Forelimb muscle (tissue), 1 donor: ENCODE data around the gene NOSTRIN. TPM values are rescaled to one million over a fixed set of nuclear protein-coding genes. Genes with fewer than 3 reads are reported as not detected.
"Not testable (repeated sequence)": the region's sequence is repeated elsewhere in the genome, so short reads cannot be mapped to it uniquely, and the experiment has no call there.

Source experiments
- DNase-seq: peaks from one replicate; pipeline ENCODE4 v3.0.0-alpha.2; 2013; ENCODE audit warnings: low read depth
- polyA plus RNA-seq: library from polyadenylated mRNA; unstranded; fragments of 120-200 nt; gene quantifications from one replicate; pipeline ENCODE4 v1.2.1, GENCODE V29; 2013; ENCODE audit not compliant: insufficient read length

Gene NOSTRIN
- polyA plus RNA-seq, 1 donor = 9.2 TPM

DNA sequence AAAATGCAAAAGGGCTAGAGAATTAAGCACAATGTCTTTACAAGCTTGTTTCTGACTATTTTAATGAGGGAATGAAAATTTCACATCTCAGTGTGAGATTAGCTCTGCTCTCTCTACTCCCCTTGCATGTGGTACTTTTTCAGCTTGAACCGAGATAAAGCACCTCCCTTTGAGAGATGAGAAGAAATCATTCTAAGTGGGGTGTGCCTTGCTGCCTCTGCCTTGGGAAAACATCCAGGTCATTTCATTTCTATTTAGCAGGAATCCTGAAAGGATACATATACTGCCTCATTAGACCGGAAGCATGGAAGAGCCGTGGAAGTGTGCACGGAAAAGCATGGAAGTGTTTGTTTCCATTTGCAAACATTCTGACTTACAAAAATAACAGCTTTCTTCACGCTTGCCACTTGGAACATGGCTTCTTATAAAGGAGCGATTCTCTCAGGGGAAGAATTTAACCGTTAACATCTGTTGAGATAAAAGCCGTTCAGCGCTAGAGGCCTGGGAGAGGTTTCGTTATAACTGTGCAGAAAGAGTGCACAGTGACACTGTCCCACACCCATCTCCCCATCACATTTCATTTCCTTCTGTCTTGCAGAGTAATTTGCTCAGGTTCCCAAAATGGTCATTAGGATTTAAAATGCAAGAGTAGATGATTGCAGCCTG is 16.7 kb downstream of the NOSTRIN start:
- DNase-seq = no peak

- DNase-seq = no peak
Measured at GRCh38 chr2:168819829-168820489, 17.5 kb downstream of the NOSTRIN start.

DNA sequence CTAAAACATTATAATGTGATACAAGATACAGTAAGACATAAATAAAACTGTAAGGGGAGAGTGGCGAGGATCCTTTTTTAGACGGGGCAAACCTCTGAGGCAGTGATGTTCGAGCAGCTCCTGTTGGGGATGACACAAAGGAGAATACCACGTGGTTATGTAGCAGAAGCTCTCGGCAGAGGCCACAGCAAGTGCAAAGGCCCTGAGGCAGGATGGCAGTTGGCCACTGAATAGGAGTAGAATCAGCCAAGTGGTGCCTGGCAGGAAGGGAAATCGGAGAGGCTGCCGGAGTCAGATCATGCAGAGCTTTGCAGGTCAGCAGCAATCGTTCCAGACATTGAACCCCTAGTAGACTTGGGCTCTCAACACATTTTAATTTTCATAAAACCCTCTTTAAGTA is 19.1 kb downstream of the NOSTRIN start:
- no peak for DNase-seq

- DNase-seq = no peak
Measured at GRCh38 chr2:168821992-168822391, 19.6 kb downstream of the NOSTRIN start.

- DNase-seq = no peak
Measured at GRCh38 chr2:168825126-168825525, 22.7 kb downstream of the NOSTRIN start.

DNA sequence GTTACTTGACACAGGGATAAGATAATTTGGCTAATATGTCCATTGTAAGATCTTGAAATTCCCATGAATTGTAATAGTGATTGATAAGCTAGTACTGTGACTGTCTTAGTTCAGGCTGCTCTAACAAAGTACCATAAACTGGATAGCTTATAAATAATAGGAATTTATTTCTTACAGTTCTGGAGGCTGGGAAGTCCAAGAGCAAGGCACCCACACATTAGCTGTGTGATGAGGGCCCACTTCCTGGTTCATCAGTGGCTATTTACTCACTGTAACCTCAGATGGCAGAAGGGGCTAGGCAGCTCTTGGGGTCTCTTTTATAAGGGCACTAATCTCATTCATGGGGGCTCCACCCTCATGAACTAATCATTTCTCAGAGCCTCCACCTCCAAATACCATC is 28.5 kb downstream of the NOSTRIN start:
- no peak for DNase-seq

DNA sequence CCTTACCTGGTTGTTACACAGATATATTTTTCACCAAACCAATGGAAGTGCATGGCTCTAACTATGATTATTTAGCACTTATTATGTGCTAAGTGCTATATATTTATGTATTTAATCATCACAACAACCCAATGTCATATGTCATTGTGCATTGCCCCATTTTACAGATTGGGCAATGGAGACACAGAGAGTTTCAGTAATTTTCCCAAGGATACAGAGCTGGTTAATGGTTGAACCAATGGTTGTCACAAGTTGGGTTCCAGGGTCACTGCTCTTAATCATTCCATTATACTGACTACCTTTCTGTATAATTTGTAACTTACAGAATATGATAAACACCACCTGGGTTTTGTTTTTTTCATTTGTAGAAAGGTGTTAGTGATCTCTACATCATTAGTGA is 29.2 kb downstream of the NOSTRIN start:
- DNase-seq = no peak

DNA sequence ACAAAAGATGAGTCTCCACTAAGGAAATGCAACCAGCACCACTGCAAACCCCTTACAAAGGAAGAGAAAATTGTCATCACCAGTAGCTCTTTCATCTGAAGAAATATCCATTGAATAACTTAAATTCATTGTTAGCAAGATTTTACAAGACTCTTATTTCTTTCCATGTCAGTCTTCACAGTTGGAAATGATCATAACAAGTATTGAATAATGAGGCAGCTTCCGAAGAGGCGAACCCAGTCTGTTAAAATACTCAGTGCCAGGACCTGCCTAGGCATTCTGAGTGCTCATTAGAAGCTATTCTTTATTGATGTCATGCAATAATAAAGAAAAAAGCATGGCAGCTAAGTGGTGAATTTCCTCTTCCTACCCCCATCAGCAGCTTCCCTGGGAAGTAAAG is 33.5 kb downstream of the NOSTRIN start:
- no peak for DNase-seq

DNA sequence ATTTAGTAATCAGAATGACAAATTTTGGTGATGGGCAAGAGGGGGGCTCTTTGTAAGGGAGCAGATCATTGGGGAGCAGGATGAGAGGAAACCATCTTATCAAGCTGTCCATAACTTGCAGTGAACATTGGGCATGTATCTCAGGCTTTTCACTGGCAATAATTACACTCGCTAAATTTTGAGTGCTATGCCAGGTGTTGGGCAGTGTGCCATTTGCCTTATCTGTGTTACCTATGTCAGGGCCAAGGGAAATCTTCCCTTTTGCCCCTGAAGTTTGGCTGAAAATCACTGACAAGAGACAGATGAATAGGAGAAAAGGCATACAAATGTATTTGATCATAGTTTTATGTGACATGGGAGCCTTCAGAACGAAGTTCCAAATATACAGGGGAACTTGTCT is 39.0 kb downstream of the NOSTRIN start:
- no peak for DNase-seq

DNA sequence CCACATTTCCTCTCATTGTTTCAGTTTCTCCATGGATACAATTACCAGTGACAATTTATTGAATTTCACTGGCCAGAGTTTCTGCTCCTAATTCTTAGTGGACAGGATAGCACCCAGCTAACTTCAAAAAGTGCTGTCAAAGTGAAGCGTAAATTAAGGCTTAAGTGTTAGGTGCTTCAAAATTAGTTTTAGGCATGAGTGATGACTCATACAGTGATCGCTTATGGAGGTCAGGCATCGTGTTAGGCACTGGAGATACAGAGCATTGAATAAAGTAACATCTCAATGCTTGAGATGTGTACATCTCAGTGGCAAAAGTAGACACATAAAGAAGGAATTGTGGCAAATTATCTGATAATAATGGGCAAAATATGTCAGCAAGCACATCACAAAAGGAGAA is 40.8 kb downstream of the NOSTRIN start:
- DNase-seq = no peak

DNA sequence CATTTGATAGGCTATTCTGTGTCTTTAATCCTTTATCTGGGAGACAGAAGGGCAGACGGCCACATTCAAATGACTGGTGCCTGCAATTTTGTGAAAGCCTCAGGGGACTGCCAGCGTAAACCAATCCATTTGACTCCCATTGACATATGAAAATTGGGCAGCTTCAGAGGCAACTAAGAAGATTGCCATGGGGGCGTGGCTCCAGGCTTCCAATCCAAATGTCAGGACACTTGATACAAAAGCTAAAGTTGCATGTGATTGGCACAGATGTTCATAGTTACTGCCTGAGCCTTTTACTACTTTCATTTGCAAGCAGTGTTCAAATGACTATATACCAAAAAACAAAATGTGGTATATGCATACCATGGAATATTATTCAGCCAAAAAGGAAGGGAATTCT is 45.8 kb downstream of the NOSTRIN start:
- DNase-seq = no peak

DNA sequence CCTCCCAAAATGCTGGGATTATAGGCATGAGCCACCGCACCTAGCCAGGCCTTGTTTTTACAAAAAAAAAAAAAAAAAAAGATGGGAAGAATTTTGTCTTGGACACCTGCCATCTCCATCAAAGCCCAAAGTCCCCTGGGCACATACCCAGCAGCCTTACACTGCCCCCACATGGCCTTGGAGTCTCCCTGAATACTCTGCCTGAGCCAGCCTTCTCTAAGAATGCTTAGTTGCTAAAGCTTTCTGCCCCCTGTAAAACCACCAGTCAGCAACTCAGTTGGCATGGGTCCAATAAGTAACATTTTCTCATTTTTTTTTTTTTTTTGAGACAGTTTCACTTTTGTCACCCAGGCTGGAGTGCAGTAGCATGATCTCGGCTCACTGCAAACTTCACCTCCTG is 47.2 kb downstream of the NOSTRIN start:
- no peak for DNase-seq

GRCh38 chr2:168850846-168851245 is 48.4 kb downstream of the NOSTRIN start:
- no peak for DNase-seq

- DNase-seq = no peak
Measured at GRCh38 chr2:168851674-168852320, 49.4 kb downstream of the NOSTRIN start.

DNA sequence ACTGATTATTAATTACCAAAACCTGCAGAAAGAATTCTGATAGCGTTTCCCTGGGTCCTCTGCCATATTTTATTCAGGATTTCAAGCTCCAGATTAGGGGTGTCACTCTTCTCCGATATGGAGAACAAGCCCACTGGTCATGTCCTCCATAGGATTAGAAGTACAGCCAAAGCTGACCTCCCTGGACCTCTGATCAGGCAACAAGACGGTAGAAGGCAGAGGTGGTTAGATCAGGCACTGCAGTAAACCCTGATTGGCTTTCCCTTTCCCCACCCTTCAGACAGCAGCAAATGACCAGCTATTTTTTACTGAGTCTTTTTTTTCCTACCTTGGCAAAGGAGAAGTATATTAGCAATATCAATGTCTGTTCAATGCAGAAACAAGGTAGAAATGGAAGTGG is 50.0 kb downstream of the NOSTRIN start:
- DNase-seq = no peak

- no peak for DNase-seq
Measured at GRCh38 chr2:168853471-168853870, 51.0 kb downstream of the NOSTRIN start.

GRCh38 chr2:168854651-168855050 is 52.2 kb downstream of the NOSTRIN start:
- DNase-seq = no peak

DNA sequence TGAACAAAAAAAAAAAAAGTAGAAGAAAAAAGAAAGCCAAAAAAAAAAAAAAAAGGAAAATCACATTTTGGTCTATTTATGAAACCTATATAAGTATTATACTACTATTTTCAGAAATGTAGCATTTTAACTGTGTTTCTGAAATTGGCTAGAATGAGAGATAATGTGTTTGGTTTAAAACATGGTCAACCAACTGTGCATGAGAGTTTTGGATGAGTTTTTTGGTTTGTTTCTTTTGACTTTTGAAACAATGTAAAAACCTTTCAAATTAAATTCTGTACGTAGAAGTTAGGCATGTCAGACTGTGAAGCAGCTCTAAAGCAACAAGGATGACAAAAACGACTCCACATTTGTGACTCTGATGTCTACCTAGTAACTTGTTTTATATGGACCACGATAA is 53.2 kb downstream of the NOSTRIN start:
- DNase-seq = no peak

DNA sequence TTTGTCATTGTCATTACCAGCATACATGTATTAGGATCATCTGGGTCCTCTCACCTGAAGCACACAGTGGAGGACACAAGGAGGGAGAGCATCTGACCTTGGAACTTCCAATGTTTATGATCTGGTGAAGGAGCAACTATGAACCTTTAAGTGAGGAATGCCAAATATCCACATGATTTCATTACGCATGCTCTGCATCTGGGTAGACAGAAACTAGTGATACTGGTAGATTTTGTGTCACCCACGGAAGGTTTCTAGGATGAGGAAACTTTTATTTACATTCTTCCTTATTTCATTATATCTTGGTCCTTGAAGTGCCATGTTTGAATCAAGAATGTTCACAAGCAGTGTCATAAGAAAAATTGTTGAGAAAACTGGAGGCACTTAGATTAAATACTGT is 55.7 kb downstream of the NOSTRIN start:
- DNase-seq = no peak

DNA sequence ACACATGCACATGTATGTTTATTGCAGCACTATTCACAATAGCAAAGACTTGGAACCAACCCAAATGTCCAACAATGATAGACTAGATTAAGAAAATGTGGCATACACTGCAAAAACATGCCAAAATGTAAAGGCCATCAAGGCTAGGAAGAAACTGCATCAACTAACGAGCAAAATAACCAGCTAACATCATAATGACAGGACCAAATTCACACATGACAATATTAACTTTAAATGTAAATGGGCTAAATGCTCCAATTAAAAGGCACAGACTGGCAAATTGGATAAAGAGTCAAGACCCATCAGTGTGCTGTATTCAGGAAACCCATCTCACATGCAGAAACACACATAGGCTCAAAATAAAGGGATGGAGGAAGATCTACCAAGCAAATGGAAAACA is 64.7 kb downstream of the NOSTRIN start:
- DNase-seq = not testable (repeated sequence)

GRCh38 chr2:168870369-168870768 is 67.9 kb downstream of the NOSTRIN start:
- not testable (repeated sequence) for DNase-seq

- DNase-seq = not testable (repeated sequence)
Measured at GRCh38 chr2:168870824-168871223, 68.4 kb downstream of the NOSTRIN start.

- DNase-seq = no peak
Measured at GRCh38 chr2:168874368-168875054, 72.1 kb downstream of the NOSTRIN start.
